ENCODE measurements around the gene NUP43.

- TF ChIP-seq CTCF (IDR thresholded peaks at IDR 0.05) (no peak), POLR2A (IDR thresholded peaks at IDR 0.05) (no peak)
Observed at GRCh38 chr6:149714442-149714841, 31.9 kb downstream of the NUP43 start.

All from uterus (tissue), 2 donors.